HG03439 (cell line): ENCODE results near the gene TBPL1.
"Not testable (repeated sequence)": the region's sequence is repeated elsewhere in the genome, so short reads cannot be mapped to it uniquely, and the experiment has no call there.

Source experiments
- ATAC-seq: cut with Tn5 transposase; IDR thresholded peaks from one replicate; pipeline ENCODE4 v1.9.1; 2021; ENCODE audit warnings: mild to moderate bottlenecking, moderate library complexity; ENCODE audit not compliant: unreplicated experiment

Gene TBPL1

DNA sequence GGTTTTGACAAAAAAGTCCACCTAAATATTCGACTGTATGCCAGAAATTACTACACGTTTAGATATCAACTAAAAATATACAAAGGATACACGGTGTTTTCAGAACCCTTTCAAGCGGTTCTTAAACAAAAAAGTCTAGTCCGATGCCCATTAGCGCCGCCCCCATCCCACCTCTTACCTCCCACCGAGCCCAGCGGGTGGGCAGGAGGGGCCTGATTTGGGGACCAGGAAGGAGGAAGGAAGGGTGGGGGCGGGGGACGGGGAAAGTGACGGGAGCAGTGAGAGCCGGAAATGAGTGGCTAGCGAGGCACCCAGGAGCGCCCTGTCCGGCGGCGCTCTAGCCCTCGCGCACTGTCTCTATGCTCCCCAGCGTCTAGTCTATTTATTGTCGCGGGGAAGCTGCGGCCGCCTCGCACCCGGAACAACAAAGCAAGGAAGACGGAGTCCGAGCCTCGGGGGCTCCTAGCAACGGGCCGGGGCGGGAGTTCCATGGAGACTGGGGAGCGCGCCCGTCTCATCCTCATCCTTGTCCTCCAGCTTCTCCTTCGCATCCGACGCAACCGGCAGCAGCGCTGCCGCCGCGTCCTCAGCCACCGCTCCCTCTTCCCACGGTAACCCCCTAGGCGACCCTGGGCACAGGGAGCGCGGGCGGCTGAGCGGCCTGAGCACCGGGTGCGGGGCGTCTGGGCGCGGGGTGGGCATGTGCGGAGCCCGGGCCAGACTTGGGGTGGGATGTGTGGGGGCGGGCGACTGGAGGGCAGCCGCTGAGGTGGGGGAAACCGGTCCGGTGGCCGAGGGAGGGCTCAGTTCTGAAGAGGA, at the start of gene TBPL1:
TSS of gene TBPL1 (plus strand) at position 410 of the 819 bp plus-strand sequence. CDS start 26,902 bp downstream, outside the sequence.
- peak; percentile 88 for ATAC-seq

DNA sequence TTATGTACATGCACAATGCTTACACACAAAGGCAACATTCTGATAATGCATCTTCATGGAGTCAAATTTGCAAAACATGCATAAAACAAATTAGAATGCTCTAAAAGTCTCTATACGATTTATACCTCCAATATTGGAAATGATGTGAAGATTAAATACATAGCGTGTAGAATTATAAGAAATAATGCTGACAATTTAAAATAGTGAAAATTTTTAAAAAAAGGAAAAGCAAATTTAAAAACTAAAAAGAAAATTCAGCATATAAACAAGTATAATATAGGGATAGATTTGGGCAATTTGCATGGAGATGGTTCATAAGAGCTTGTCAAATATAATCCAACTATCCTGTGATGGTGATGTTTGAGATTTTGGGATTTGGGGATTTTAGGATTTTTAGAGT, 49.2 kb upstream of the TBPL1 start:
- no peak for ATAC-seq

DNA sequence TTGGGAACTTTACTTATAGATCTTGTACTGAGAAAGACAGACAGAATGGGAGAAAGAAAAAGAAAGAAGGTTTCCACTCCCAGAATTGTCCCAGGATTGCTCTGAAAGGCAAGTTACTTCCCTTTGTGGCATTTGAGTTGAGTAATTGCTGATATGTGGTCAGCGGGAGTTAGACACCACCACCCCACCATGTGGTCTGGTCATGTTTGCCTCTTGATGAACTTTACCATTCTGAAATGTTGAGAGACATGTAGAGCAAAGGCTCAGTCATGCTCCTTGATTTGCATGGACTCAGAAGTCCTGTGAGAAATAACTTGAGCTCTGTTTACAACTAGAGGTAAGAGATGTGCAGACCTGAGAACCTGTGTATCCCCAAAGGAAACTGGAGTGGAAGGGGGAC, 47.0 kb upstream of the TBPL1 start:
- ATAC-seq, result no peak

DNA sequence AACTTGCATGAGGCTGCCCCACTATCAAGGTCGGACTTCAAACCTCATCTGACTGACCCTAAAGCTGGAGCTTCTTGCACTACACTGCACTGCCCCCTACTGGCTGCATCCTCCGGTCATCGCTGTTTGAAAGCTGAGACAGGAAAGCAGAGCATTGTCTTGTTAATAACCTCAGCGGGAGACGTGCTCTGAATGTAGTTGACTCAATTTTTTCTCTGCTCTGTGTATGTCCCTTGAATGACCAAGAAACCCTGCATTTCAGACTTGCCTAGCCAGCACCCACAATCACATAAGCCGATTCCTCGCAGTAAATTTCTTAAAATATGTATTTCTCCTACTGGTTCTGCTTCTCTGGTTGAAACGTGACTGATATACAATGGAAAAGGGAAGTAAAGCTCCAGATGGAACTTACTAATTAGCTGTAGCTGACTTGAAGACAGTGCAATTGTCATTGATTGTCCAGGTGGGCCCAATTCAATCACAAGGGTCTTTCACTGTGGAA, 36.3 kb upstream of the TBPL1 start:
- peak; percentile 74 for ATAC-seq

DNA sequence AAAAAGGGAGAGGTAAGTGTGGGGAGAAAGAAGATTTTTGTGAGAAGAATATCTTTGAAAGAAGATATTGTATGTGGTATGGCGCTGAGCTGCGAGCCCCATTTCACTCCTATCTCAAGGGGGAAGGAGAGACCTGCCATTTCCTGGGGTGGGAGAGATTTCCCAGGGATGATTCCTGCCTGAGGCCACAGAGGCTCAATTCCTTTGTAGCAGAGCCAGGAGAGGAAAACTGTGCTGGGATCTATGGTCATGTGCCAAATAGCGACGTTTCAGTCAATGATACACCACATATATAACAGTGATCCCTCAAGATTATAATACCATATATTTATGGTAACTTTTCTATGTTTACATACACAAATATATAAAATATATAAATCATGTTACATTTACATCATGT, 35.2 kb upstream of the TBPL1 start:
- no peak for ATAC-seq

DNA sequence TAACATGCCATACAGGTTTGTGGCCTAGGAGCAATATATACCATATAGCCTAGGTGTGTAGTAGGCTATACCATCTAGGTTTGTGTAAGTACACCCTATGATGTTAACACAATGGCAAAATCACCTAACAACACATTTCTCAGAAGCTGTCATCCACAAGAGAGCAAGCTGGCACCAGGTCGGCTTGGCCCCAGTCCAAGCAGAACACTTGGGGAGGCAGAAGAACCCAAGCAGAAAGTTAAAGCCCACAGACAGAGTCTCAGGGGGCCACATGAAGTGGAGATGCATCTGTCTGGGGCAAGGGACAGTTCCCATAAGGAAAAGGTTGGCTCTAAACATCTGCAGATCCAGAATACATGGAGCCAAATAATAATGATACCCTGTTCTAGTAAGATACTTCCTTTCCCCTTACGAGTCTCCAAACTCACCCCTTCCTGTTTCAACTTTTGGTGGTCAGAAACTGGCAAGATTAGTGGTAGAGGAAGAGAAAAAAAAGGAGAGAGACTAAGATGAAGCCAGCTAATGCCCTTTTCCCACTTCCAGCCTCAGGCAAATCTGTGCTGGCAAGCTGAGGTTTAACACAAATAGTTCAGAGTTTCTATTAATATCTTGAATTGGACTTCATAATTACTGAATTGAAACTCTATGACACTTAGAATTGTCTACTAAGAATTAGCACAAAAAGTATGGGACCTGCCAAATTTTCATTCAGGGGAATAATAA, 34.7 kb upstream of the TBPL1 start:
- ATAC-seq, result no peak

DNA sequence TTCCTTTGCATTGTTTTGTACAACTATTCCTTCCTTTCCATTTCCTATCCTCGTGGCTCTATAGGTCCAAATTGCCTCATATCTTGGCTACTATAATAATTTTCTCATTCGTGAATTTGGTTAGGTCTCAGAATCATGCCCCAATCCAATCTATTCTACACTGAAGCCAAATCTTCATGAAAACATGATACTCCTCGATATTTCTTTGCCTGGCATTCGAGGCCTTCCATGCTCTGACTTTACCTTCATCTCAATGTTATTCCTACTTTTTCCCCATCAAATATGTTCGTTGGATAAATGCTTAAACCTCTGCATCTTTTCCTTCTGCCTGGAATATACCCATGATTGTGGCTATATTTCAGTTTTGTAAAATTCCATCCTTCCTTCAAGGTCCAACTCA, 33.7 kb upstream of the TBPL1 start:
- no peak for ATAC-seq

DNA sequence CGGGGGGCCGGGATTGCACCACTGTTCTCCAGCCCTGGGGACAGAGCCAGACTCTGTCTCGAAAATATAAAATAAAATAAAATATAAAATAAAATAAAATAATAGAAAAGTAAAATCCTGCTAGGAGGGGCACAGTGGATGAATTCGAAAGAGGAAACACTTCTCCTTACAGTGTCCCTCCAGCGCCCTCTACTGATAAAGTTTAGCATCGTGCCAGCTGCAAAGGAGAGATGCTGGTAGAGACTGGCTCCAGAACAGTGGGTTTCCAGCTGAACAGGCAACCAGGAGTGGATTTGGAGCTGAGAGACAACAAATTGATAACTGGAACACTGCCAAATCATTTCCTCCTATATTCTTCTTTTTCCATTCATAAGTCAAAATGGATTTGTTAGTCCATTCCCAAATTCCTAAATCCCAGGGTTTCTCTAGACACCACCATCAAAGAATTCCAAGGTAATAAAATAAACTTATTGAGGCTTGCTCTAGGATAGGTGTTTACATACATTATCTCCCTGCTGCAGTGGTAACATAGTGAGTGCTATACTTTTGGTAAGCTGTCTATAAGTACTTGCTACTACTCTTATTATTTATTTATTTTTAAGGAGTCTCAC, 31.7 kb upstream of the TBPL1 start:
- ATAC-seq, result peak; percentile 49

DNA sequence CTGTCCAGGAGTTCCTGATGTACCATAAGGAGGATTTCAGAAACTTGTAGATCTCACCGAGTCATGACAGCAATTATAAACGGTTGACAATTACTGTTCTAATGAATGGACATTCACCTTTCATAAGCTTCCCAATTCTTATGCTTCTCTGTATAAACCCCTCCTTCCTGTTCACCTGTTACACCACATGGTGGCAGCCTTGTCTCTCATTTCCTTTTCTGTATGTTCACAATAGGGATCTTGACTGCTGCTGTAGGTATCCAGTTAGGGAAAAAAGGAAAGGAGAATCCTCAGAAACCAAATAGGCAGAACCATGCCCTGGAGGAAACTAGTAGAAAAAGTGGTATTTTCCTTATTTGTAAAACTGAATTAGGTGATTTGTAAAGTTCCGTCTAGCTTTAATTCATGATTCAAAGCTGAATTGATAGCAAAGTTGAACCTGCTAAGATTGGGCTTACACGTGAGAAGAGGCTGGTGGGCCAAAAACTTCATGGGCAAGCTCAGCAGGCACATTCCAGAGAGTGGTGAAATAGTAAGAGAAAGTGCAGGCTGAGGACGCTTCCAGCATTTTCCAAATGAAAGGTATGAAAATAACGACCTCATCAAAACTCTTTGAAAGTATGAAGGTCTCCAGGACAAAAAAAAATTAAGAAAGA, 29.0 kb upstream of the TBPL1 start:
- ATAC-seq, result peak; percentile 75

DNA sequence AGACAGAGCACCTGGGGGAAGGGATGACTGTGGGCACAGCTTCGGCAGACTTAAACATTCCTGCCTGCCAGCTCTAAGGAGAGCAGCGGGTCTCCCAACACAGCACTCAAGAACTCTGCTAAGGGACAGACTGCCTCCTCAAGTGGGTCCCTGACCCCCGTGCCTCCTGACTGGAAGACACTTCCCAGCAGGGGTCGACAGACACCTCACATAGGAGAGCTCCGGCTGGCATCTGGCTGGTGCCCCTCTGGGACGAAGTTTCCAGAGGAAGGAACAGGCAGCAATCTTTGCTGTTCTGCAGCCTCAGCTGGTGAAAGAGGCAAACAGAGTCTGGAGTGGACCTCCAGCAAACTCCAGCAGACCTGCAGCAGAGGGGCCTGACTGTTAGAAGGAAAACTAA, 21.8 kb upstream of the TBPL1 start:
- not testable (repeated sequence) for ATAC-seq

DNA sequence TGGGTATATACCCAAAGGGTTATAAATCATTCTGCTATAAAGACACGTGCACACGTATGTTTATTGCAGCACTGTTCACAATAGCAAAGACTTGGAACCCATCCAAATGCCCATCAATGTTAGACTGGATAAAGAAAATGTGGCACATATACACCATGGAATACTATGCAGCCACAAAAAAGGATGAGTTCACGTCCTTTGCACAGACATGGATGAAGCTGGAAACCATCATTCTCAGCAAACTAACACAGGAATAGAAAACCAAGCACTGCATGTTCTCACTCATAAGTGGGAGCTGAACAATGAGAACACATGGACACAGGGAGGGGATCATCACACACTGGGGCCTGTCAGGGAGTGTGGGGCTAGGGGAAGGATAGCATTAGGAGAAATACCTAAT, 16.7 kb upstream of the TBPL1 start:
- ATAC-seq, result not testable (repeated sequence)

DNA sequence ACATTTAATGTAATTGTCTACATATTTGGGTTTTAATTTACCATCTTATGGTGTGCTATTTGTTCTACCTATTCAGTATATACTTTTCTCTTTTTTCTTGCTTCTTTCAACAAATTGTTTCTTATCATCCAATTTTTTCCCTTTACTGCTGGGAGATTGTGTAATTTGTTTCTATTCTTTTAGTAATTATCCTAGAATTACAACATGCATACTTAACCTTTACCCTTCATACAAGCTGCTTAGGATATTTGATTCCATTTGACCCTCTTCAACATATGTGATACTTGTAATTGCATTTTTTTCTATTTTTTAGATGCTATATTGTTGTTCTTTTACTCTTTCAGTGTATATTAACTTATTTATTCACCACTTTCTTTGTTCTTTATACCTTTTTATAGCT, 15.1 kb upstream of the TBPL1 start:
- no peak for ATAC-seq

DNA sequence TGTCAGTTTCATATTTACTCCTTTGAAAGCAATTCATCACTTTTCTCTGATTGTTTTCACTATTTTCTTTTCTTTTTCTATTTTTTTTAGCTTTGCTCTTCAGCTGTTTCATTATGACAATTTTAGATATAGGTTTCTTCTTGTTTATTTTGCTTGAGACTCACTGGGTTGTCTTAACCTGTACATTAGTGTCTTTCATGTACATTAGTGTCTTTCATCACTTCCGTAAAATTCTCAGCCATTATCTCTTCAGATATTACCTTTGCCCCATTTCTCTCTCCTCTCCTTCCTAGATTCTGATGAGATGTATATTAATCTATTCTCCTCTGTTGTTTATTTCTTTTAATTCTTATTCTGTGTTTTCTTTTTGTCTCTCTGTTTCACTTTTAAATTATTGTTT, 14.5 kb upstream of the TBPL1 start:
- ATAC-seq, result no peak

DNA sequence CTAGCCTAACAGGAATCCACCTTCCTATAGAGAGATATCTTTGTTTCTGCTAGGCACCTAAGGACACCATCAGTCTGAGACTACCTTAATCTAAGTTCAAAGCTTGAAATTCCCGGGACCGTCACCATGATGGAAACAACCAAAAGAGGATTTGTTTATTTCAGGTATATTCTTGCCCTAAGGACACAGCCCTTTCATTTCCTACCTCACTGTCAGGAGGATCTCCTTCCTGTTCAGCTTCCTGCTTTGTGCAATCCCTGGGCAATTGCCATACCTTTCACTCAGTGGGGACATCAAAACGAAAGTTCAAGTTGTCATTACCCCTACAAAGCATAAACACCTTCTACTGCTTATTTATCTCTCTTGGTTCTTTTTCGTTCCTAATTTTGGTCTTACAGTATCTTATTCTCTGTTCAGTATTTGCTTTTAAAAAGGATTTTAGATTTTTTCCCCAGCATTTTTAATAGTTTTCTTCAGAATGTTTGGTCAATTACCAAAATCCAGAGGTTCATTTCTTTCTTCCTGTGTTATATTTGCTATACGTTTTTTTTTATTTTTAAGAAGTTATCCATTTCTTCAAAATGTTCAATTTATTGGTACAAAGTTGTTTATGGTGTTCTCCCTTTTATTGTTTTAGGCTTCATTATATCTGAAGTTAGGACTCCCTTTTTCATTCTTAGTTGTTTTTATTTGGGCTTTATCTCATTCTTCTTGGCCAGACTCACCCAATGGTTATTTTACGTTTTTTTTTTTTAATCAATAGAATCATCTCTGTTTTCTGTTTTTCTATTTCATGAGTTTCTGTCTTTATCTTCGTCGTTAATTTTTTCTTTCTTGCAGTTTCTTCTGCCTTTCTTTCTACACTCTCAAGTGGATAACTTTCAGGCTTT, 13.0 kb upstream of the TBPL1 start:
- ATAC-seq, result no peak

DNA sequence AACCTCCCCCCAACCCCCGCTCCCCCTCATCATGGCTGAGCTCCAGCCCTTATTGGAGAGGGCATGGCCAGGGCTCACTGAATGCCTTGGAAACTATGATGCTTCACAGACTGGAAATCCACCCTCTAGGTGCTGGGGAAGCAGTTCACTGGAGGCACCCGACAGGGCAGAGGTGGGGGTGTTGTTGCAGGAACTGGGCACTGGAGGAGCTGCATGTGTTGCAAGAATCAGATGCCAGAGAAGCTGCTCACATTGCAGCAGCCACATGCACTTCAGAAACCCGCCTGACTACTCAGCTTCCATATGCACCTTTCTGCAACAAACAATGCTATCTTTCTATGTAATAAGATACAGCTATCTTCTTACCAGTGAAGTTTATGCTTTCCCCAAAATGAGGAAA, 7.9 kb upstream of the TBPL1 start:
- ATAC-seq, result no peak

DNA sequence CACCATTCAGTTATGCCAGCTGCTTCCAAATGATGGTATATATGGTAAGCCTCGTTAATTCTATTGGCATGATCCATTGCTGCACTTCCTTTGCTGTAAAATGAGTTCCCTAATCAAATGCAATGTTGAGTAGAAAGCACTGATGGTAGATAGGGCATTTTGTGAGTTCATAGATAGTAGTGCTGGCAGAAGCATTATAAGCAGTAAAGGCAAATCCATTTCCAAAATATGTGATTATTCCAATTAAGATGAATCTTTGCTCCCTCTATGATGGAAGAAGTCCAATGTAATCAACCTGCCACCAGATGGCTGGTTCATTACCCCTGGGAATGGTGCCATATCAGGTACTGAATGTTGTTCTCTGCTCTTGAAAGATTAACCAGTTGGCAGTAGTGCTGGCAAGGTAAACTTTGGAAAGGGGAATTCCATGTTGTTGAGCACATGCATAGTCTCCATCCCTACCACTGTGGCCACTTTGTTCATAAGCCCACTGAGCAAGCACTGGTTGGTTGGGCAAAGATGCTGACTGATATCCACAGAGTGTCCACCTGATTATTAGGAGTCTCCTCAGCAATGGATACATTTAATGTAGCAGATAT, 5.6 kb upstream of the TBPL1 start:
- no peak for ATAC-seq

DNA sequence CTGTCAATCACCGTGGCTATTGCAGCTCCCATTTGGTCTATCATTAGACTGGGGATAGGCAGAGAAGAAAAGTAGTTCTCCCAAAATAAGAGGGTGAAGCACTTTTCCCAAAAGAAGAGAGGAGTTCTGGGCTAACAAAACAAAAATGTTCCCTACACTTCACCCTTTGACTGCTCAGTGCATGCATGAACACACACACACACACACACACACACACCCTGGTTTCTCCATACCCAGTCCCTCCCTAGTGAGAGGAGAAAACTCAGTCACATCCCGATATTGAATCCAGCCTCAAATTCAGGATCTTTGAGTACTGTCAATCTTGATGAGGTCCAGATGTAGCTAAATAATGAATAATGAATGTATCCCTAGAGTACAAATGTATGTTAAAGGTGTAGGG, 4.6 kb upstream of the TBPL1 start:
- ATAC-seq, result no peak

DNA sequence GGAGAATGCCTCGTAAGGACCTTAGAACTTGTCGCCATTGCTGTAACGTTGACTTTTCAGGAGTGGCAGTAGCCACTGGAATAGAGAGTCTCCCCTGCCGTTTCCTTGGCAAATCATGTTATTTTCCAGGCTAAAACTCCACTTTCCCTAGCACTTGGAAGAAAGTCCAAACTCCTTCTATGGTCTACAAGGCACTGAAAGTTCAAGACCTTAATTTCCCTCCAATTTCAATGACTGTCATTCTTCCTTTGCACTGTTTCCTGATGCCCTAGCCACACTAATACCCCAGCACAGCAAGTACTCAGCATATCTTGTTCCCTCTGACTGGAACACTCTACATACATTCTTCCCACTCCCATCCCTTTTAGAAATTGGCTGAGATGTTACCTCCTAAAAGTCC, 1.8 kb upstream of the TBPL1 start:
- no peak for ATAC-seq

DNA sequence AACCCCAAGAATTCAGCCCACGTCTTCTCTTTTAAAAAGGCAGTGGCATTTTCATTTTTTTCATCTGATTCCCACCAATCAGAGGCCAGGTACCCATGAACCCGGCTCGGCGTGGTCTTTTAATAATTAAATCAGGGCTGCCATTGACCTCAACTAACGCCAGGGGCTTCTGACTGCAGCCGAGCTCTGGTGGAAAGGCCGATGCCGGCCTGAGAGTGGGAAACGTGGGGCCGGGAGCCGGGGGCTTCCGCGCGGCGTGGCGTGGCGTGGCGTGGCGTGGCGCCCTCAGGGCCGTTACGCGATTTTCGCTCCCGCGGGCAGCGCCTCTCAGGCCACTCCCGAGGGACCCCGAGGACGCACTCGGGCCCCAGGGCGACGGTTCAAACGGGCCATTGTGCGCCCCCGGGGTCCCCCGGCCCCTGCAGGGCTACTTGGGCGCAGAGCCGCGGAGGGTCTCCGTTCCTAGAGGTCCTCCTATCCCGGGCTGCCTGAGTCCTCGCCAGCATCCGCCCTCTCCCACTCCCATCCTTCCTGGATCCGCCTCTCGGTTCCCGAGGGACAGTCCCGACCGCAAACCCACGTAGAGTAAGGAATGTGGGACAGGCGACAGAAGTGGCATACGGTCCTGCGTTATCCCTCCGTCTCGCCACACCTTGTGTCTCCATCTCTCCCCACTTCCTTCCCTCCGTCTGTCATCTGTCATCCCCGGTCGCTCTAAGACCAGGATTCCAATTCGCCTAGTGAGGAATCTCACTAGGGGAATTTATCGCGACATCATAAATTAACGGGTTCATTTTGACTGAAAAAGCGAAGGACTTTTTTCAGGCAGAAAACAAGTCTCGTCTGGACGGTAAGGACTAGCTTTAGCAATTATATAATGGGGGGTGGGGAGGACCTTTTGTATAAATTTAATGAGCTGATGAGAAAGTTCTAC, 876 bp upstream of the TBPL1 start:
- ATAC-seq, result peak; percentile 62
